K562 (cell line): ENCODE results near the gene STRIP1. TPM values are rescaled to one million over a fixed set of nuclear protein-coding genes. Genes with fewer than 3 reads are reported as not detected.
A peak's percentile ranks its signal among the peaks of the same experiment; 100 is the strongest.

ENCODE experiments used
- ATAC-seq: fragments of 200-7000 bp; cut with Tn5 transposase; 3 replicates; pipeline ENCODE4 v1.9.1; 2020; ENCODE audit warnings: moderate library complexity
- BruUV-seq: library from RNA; stranded (reverse); fragments of 400-500 nt; replicated peaks from 2 replicates; lab custom pipeline; 2021; lab: Mats Ljungman, UMichigan
- CTCF ChIA-PET: fragments of 300-600 bp; formaldehyde crosslinking; extraction: SDS; loops from one replicate; lab custom pipeline; 2021; ENCODE audit warnings: low intra/inter-chr PET ratio; lab: Yijun Ruan, JAX
- POLR2A ChIA-PET: fragments of 300-600, 350-650 bp; sonication (Branson Sonifier 250); formaldehyde crosslinking; extraction: SDS; loops from one replicate; lab custom pipeline; 2021; ENCODE audit warnings: antibody characterized with exemption, inconsistent platforms; lab: Yijun Ruan, JAX
- DNase-seq, 4 experiments: peaks; one replicate each; pipeline versions ENCODE4 v3.0.0 to v3.0.0-alpha.2; 2011 to 2018; ENCODE audit warnings: low spot score in 3 of 4, mixed read lengths in 3 of 4; ENCODE audit errors: extremely low read depth in 1 of 4
- FAIRE-seq: peaks from 2 replicates; lab custom pipeline; 2011; peaks lifted over from hg19 to GRCh38; lab: Jason Lieb, UNC
- H2AFZ ChIP-seq: 2 replicates; pipeline ENCODE4 v1.6.0; 2011; ENCODE audit warnings: low read depth, low read length, control low read depth, inconsistent platforms
- H3K27ac ChIP-seq: fragments of 200-600 bp; 3 replicates; pipeline ENCODE4 v1.8.0; 2011; ENCODE audit warnings: low read depth, mild to moderate bottlenecking, control low read depth, inconsistent platforms, low read length, moderate library complexity, mixed read lengths; ENCODE audit errors: extremely low read depth
- H3K27me3 ChIP-seq, 2 experiments: fragments of 300-600 bp in 1 of 2; 2 replicates in 1 of 2; 3 replicates in 1 of 2; pipeline versions ENCODE4 v1.6.0 to v1.8.0; 2011; ENCODE audit warnings: inconsistent platforms in 2 of 2, low read length in 2 of 2, mild to moderate bottlenecking in 1 of 2, mixed read lengths in 1 of 2, moderate library complexity in 1 of 2; ENCODE audit not compliant: control insufficient read depth in 2 of 2, insufficient read depth in 2 of 2
- H3K36me3 ChIP-seq: fragments of 300-600 bp; 3 replicates; pipeline ENCODE4 v1.8.0; 2011; ENCODE audit warnings: mild to moderate bottlenecking, low read length, inconsistent platforms; ENCODE audit not compliant: control insufficient read depth, insufficient read depth
- H3K4me1 ChIP-seq, 2 experiments: fragments of 200-600 bp in 1 of 2; replicated peaks in 1 of 2; 2 replicates in 1 of 2; 3 replicates in 1 of 2; pipeline versions ENCODE4 v1.5.1 to v1.8.0; 2011; ENCODE audit warnings: inconsistent platforms in 2 of 2, low read length in 2 of 2, mild to moderate bottlenecking in 1 of 2, mixed read lengths in 1 of 2, moderate library complexity in 1 of 2; ENCODE audit not compliant: control insufficient read depth in 2 of 2, insufficient read depth in 2 of 2
- H3K4me2 ChIP-seq: 2 replicates; pipeline ENCODE4 v1.6.1; 2011; ENCODE audit warnings: low read length, control low read depth, inconsistent platforms, mixed read lengths; ENCODE audit not compliant: insufficient read depth
- H3K4me3 ChIP-seq: fragments of 200-600 bp; sonication (generic), shearing (Covaris generic); 2 replicates; pipeline ENCODE4 v1.5.1; 2016; ENCODE audit warnings: control low read depth, inconsistent platforms
- H3K79me2 ChIP-seq: fragments of 200-600 bp; 3 replicates; pipeline ENCODE4 v1.8.0; 2011; ENCODE audit warnings: low read length, inconsistent platforms; ENCODE audit not compliant: control insufficient read depth, insufficient read depth
- H3K9ac ChIP-seq, 2 experiments: 2 replicates each; pipeline versions ENCODE4 v1.6.0 to v1.6.1; 2011; ENCODE audit warnings: low read depth in 2 of 2, low read length in 2 of 2, control low read depth in 1 of 2, inconsistent platforms in 1 of 2, mild to moderate bottlenecking in 1 of 2, mixed read lengths in 1 of 2; ENCODE audit not compliant: insufficient read depth in 1 of 2
- H3K9me1 ChIP-seq: one replicate; pipeline ENCODE4 v1.6.0; 2011; ENCODE audit warnings: inconsistent platforms, mild to moderate bottlenecking, low read length, moderate library complexity; ENCODE audit not compliant: control insufficient read depth, insufficient read depth
- H3K9me3 ChIP-seq: replicated peaks from 2 replicates; pipeline ENCODE4 v1.5.1; 2011; ENCODE audit warnings: low read depth, low read length, inconsistent platforms; ENCODE audit not compliant: control insufficient read depth, insufficient read depth
- H4K20me1 ChIP-seq: replicated peaks from 2 replicates; pipeline ENCODE4 v1.6.1; 2011; ENCODE audit warnings: low read length, inconsistent platforms, mixed read lengths; ENCODE audit not compliant: control insufficient read depth, insufficient read depth
- CHD1 ChIP-seq: fragments of 200-600 bp; sonication (generic); IDR thresholded peaks from one replicate; pipeline ENCODE4 v1.6.1; 2012; ENCODE audit warnings: mild to moderate bottlenecking, moderate library complexity, low read length, inconsistent platforms
- CREB1 ChIP-seq, 2 experiments: sonication (generic) in 1 of 2; formaldehyde crosslinking in 1 of 2; IDR thresholded peaks; 2 replicates each; pipeline versions ENCODE4 v1.6.1 to v1.8.0; 2012 to 2022; ENCODE audit warnings: inconsistent platforms in 1 of 2, mild to moderate bottlenecking in 1 of 2, missing genetic modification reagents in 1 of 2, moderate library complexity in 1 of 2
- CTBP1 ChIP-seq: fragments of 450-650 bp; IDR thresholded peaks from 2 replicates; pipeline ENCODE4 v1.6.1; 2016; ENCODE audit warnings: borderline replicate concordance
- FOXP4 ChIP-seq: sonication (generic); formaldehyde crosslinking; IDR thresholded peaks from 2 replicates; pipeline ENCODE4 v1.8.0; 2022; ENCODE audit warnings: mild to moderate bottlenecking, missing genetic modification reagents, borderline replicate concordance
- MNT ChIP-seq, 2 experiments: fragments of 450-650 bp; conservative IDR thresholded peaks; 2 replicates each; pipeline ENCODE4 v1.6.1; 2017; ENCODE audit warnings: mild to moderate bottlenecking in 2 of 2, moderate library complexity in 2 of 2
- MYC ChIP-seq, 2 experiments: fragments of 250-450 bp in 1 of 2; sonication (Bioruptor Pico) in 1 of 2; IDR thresholded peaks; 2 replicates each; pipeline versions ENCODE4 v1.5.1 to v1.6.1; 2012 to 2021; ENCODE audit warnings: low read depth in 2 of 2, borderline replicate concordance in 1 of 2, improper control_type of control experiment in 1 of 2, low read length in 1 of 2, mild to moderate bottlenecking in 1 of 2, moderate library complexity in 1 of 2
- NRF1 ChIP-seq, 2 experiments: fragments of 450-650 bp; IDR thresholded peaks in 1 of 2; conservative IDR thresholded peaks in 1 of 2; 2 replicates each; pipeline ENCODE4 v1.6.1; 2014; ENCODE audit warnings: mild to moderate bottlenecking in 2 of 2
- POLR2AphosphoS2 ChIP-seq: IDR thresholded peaks from 2 replicates; pipeline ENCODE4 v1.6.1; 2012; ENCODE audit warnings: low read length, improper control_type of control experiment
- SRSF7 ChIP-seq: fragments of 200-400 bp; formaldehyde crosslinking; optimal IDR thresholded peaks from 2 replicates; pipeline ENCODE3; 2017; ENCODE audit warnings: mild to moderate bottlenecking, low read depth, low read length
- TAF15 ChIP-seq: fragments of 200-400 bp; formaldehyde crosslinking; IDR thresholded peaks from 2 replicates; pipeline ENCODE4 v1.6.1; 2017; ENCODE audit warnings: mild to moderate bottlenecking, low read depth, low read length, moderate library complexity
- TEAD2 ChIP-seq: fragments of 450-650 bp; IDR thresholded peaks from 2 replicates; pipeline ENCODE4 v1.6.1; 2016; ENCODE audit warnings: missing genetic modification characterization, control low read depth, missing compliant biosample characterization
- ZBTB34 ChIP-seq: fragments of 250-450 bp; sonication (Bioruptor Pico); IDR thresholded peaks from 2 replicates; pipeline ENCODE4 v1.8.0; 2021; ENCODE audit warnings: mild to moderate bottlenecking, moderate library complexity
- ZNF224 ChIP-seq: sonication (generic); formaldehyde crosslinking; IDR thresholded peaks from 2 replicates; pipeline ENCODE4 v1.8.0; 2022; ENCODE audit warnings: mild to moderate bottlenecking, missing genetic modification reagents
- ZNF586 ChIP-seq: fragments of 450-650 bp; formaldehyde crosslinking; conservative IDR thresholded peaks from 2 replicates; pipeline ENCODE4 v1.4.0; 2020; ENCODE audit warnings: mild to moderate bottlenecking, moderate library complexity
- ZNF644 ChIP-seq: fragments of 200-800 bp; sonication (Bioruptor generic); IDR thresholded peaks from 2 replicates; pipeline ENCODE4 v1.6.1; 2016; ENCODE audit warnings: low read depth, missing genetic modification characterization, missing compliant biosample characterization
- WGBS: fragments of 100-300 bp; shearing (Covaris generic); methylation state at CpG from one replicate; pipeline ENCODE4 v1.1.6; 2016; ENCODE audit warnings: low coverage, mixed read lengths; ENCODE audit not compliant: insufficient coverage; ENCODE audit errors: missing lambda C conversion rate; 5-methylcytosine and 5-hydroxymethylcytosine counted together
- in situ Hi-C: fragments of 300-500 bp; cut with MboI; formaldehyde crosslinking; loops from 4 replicates; pipeline ENCODE4 v1.15.0; 2018; ENCODE audit warnings: inconsistent platforms, mixed read lengths
- intact Hi-C: fragments of 100-400 bp; cut with micrococcal nuclease; formaldehyde crosslinking; loops from 2 replicates; pipeline ENCODE4 v1.14.2; 2022
- polyA plus RNA-seq, 8 experiments: library from polyadenylated mRNA; depleted of rRNA in 4 of 8; stranded (reverse) in 5 of 8; unstranded in 3 of 8; fragments of >200 nt; fragmentation: Nextera tagmentation in 2 of 8; fragmentation: Illumina TruSeq in 1 of 8; extraction: Ambion mirVana in 2 of 8; extraction: Trizol in 1 of 8; gene quantifications; 2 replicates each; pipeline versions ENCODE4 v1.2.1 to v1.2.3, GENCODE V29; 2011 to 2014; ENCODE audit warnings: inconsistent platforms in 1 of 8, missing spikeins in 1 of 8
- total RNA-seq, 7 experiments: library from RNA; depleted of rRNA in 6 of 7; stranded (reverse); fragments of >200 nt in 6 of 7; fragmentation: Illumina TruSeq in 2 of 7; extraction: Trizol in 2 of 7; gene quantifications; 2 replicates each; pipeline versions ENCODE4 v1.2.1 to v1.2.3, GENCODE V29; 2011 to 2021; ENCODE audit warnings: low replicate concordance in 1 of 7

The STRIP1 gene
- total and polyA plus RNA-seq, 9 of the 15 experiments (the other 6 are each of a cell fraction or from before 2014, with no cell fraction given): 9.9 to 42.3 (median 32.0) TPM

- no peak overlapping the region for H3K4me3 ChIP-seq
- H3K9me1 ChIP-seq: peaks cover 5% of the 10 kb centered on the region
- POLR2A ChIA-PET: interaction anchor here (0.8 to 1.5 kb wide), 2 partner anchors 13 to 182 kb away, joined by 3 read pairs; partner anchors contain the start of gene ALX3
- H3K36me3 ChIP-seq: no peaks in the 10 kb centered on the region
- intact Hi-C loops: no loop called here
- ATAC-seq: no peak
- no peak for DNase-seq
- in situ Hi-C loops: no loop called here
- no peaks in the 10 kb centered on the region for H3K9me3 ChIP-seq
- peak overlapping the region; percentile 10 for H3K4me2 ChIP-seq
- peak overlapping the region; percentile 19; the same call in 1 of the 2 replicates for H2AFZ ChIP-seq
- no peaks in the 10 kb centered on the region for H3K79me2 ChIP-seq
- peaks cover 30 to 59% of the 10 kb centered on the region in 2 experiments for H3K27me3 ChIP-seq
- no peak overlapping the region for H3K27ac ChIP-seq
- no peaks in the 10 kb centered on the region; the same call in 1 of the 2 replicates for H4K20me1 ChIP-seq
- H3K4me1 ChIP-seq: peaks cover 5 to 19% of the 10 kb centered on the region in 2 experiments
- FAIRE-seq: no peak
- H3K9ac ChIP-seq: peak overlapping the region in 1 of 2 experiments; percentile 49; a peak in 1 of 4 replicates
- CTCF ChIA-PET: interaction anchor here (1.2 kb wide), 1 partner anchor 22 kb away, joined by 3 read pairs; no protein-coding TSS in a partner anchor
- BruUV-seq: no TSS peak
- WGBS: 42% methylated on average over 71 of the region's 72 CpGs
- TF ChIP-seq FOXP4 (CRISPR knock-in tag) (no peak), POLR2AphosphoS2 (no peak), CTBP1 (peak; percentile 21; the same call in 1 of the 2 replicates), TAF15 (no peak), ZNF224 (CRISPR knock-in tag) (no peak), CHD1 (no peak), SRSF7 (no peak), MYC (IDR thresholded peaks at IDR 0.05; ENCODE audit: low read depth, low read length) (no peak), MYC (CRISPR knock-in tag; IDR thresholded peaks at IDR 0.05; ENCODE audit: borderline replicate concordance, low read depth) (no peak), NRF1 (conservative IDR thresholded peaks at IDR 0.05 in 1 of 2, IDR thresholded peaks at IDR 0.05 in 1 of 2) (peak; percentile 26 to 34; a peak in 2 of 4 replicates), CREB1 (IDR thresholded peaks at IDR 0.05) (no peak), CREB1 (CRISPR knock-in tag; IDR thresholded peaks at IDR 0.05) (no peak), ZNF644 (no peak), MNT (conservative IDR thresholded peaks at IDR 0.05) (no peak), ZNF586 (CRISPR knock-in tag) (no peak), ZBTB34 (CRISPR knock-in tag) (no peak), TEAD2 (tag) (no peak)
Observed at GRCh38 chr1:110084227-110085078, 50.0 kb downstream of the STRIP1 start.
